ENCODE data around the gene MRPL24.
A peak's percentile ranks its signal among the peaks of the same experiment; 100 is the strongest.

The MRPL24 gene

DNA sequence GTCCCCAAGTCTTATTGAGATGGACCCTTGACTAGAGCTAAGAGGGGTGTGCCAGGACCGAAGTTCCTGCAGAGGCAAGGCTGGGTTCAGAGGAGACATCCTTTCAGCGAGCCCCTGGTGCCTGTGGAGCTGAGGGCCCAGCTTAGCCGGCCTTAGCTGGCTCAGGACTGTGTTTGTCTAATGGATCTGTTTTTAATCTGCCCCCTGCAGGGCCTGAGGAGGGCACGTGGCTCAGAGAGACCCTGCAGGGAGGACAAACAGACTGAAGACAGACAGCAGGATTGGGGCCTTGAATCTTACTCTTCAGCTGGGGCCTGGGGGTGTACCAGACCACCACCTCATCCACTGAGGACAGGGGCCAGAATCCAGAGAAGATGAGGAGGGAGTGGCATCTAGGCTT is 37.1 kb downstream of the MRPL24 start:
- H3K4me3 ChIP-seq (ENCODE audit: low read depth, low read length): peak overlapping the region; percentile 70
- no peaks in the 10 kb centered on the region for H3K36me3 ChIP-seq (ENCODE audit: control insufficient read depth, insufficient read depth, low read length)
- H3K4me1 ChIP-seq: peaks cover 16% of the 10 kb centered on the region
- TF ChIP-seq, protein P1, sequence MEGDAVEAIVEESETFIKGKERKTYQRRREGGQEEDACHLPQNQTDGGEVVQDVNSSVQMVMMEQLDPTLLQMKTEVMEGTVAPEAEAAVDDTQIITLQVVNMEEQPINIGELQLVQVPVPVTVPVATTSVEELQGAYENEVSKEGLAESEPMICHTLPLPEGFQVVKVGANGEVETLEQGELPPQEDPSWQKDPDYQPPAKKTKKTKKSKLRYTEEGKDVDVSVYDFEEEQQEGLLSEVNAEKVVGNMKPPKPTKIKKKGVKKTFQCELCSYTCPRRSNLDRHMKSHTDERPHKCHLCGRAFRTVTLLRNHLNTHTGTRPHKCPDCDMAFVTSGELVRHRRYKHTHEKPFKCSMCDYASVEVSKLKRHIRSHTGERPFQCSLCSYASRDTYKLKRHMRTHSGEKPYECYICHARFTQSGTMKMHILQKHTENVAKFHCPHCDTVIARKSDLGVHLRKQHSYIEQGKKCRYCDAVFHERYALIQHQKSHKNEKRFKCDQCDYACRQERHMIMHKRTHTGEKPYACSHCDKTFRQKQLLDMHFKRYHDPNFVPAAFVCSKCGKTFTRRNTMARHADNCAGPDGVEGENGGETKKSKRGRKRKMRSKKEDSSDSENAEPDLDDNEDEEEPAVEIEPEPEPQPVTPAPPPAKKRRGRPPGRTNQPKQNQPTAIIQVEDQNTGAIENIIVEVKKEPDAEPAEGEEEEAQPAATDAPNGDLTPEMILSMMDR (IDR thresholded peaks at IDR 0.05): no peak
- H3K4me2 ChIP-seq (ENCODE audit: low read length): peak overlapping the region; percentile 88
- no peak overlapping the region for H3K27ac ChIP-seq
- H3K79me2 ChIP-seq: no peaks in the 10 kb centered on the region
- H3K9me3 ChIP-seq (ENCODE audit: control insufficient read depth, low read length): no peaks in the 10 kb centered on the region
- no peak overlapping the region for H3K9ac ChIP-seq
- no peak overlapping the region for H2AFZ ChIP-seq
- no peaks in the 10 kb centered on the region for H3K27me3 ChIP-seq (ENCODE audit: control insufficient read depth, insufficient read depth, low read length)

DNA sequence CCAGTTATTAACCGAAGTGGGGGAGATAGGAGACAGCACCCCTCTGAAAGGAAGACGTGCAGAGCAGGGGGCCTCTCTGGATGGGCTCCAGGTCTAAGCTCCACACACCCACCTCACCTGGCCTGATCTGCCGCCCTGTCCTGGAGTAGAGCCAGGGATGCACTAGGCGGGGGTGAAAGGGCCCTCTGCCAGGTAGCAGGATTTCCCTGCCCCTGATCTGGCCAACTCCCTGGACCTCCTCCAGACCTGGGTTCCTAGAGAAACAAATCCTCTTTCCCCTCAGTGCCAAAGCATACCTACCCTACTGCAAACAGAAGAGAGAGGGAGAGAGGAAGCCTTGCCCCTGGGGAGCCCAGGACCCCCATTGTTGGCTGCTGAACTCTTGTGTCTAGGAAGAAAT is 37.6 kb downstream of the MRPL24 start:
- peaks cover 16% of the 10 kb centered on the region for H3K4me1 ChIP-seq
- no peaks in the 10 kb centered on the region for H3K79me2 ChIP-seq
- no peaks in the 10 kb centered on the region for H3K27me3 ChIP-seq (ENCODE audit: control insufficient read depth, insufficient read depth, low read length)
- no peaks in the 10 kb centered on the region for H3K36me3 ChIP-seq (ENCODE audit: control insufficient read depth, insufficient read depth, low read length)
- H3K4me3 ChIP-seq (ENCODE audit: low read depth, low read length): peak overlapping the region; percentile 70
- peak overlapping the region; percentile 88 for H3K4me2 ChIP-seq (ENCODE audit: low read length)
- no peaks in the 10 kb centered on the region for H3K9me3 ChIP-seq (ENCODE audit: control insufficient read depth, low read length)
- TF ChIP-seq, protein P1 (IDR thresholded peaks at IDR 0.05): no peak
- no peak overlapping the region for H3K9ac ChIP-seq
- no peak overlapping the region for H2AFZ ChIP-seq
- no peak overlapping the region for H3K27ac ChIP-seq

DNA sequence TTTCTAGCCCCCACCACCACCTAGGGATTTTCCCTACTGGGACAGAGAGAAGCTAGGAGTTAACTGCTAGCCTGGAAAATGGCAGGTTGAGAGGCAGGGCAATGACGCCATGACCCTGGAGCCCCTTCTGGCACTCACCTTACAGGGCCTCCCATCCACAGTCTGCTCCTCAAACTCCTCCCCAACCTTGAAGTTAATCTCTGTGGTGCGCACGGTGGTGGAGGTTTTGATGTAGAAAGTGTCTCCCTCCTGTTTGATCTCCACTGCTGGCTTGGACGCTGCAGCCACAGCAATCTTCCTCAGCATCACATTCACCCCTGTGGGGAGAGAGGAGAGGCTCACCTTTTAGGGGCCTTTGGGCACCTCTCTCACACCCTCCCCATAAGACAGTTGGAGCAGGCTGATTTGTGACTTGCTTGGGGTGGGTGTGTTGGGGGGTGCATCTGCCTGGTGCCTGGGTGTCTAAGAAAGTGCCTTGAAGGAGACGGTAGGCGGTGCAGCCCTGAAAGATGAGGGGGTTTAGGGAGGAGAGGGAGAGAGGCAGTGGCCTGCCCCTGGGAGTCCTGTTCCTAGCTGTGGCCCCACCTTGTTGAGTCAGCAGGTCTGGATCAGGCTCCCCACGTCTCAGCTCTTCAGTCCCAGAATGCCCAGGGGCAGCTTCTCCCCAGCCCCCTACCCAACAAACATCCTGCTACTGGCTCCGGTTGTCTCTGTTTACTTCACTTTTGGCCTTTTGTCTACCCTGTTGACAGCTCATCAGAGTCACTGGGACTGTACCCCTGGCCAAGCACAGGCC is 40.0 kb downstream of the MRPL24 start:
- Histone ChIP-seq H3K27me3 (ENCODE audit: control insufficient read depth, insufficient read depth, low read length) (no peaks in the 10 kb centered on the region), H3K4me1 (peaks cover 15% of the 10 kb centered on the region), H3K9ac (no peak overlapping the region), H2AFZ (no peak overlapping the region), H3K4me2 (ENCODE audit: low read length) (no peak overlapping the region), H3K27ac (no peak overlapping the region), H3K4me3 (ENCODE audit: low read depth, low read length) (no peak overlapping the region), H3K9me3 (ENCODE audit: control insufficient read depth, low read length) (no peaks in the 10 kb centered on the region), H3K36me3 (ENCODE audit: control insufficient read depth, insufficient read depth, low read length) (no peaks in the 10 kb centered on the region), H3K79me2 (no peaks in the 10 kb centered on the region)
- TF ChIP-seq, protein P1 (IDR thresholded peaks at IDR 0.05): no peak

DNA sequence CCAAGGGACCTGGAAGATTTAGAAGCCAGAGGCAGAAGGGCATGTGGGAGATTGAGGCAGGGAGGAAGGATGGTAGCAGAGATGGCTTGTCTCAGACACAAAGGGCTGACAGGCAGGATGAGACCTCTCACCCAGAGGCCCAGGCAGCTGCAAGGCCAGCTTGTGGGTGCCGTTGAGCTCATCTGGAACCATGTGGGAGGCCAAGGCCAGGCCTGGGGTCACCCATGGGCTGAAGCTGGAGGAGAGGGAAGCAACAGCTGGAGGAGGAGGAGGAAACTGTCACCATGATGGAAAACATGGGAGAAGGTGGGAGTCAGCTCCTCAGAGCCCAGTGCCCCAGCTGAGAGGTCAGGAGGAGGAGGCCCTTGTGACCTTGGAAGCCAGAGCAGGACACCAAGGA is 41.9 kb downstream of the MRPL24 start:
- no peaks in the 10 kb centered on the region for H3K27me3 ChIP-seq (ENCODE audit: control insufficient read depth, insufficient read depth, low read length)
- TF ChIP-seq, protein P1 (IDR thresholded peaks at IDR 0.05): no peak
- no peak overlapping the region for H3K4me3 ChIP-seq (ENCODE audit: low read depth, low read length)
- H3K4me1 ChIP-seq: peaks cover 15% of the 10 kb centered on the region
- no peak overlapping the region for H2AFZ ChIP-seq
- no peak overlapping the region for H3K27ac ChIP-seq
- no peak overlapping the region for H3K9ac ChIP-seq
- H3K9me3 ChIP-seq (ENCODE audit: control insufficient read depth, low read length): no peaks in the 10 kb centered on the region
- H3K36me3 ChIP-seq (ENCODE audit: control insufficient read depth, insufficient read depth, low read length): no peaks in the 10 kb centered on the region
- H3K79me2 ChIP-seq: no peaks in the 10 kb centered on the region
- H3K4me2 ChIP-seq (ENCODE audit: low read length): no peak overlapping the region

DNA sequence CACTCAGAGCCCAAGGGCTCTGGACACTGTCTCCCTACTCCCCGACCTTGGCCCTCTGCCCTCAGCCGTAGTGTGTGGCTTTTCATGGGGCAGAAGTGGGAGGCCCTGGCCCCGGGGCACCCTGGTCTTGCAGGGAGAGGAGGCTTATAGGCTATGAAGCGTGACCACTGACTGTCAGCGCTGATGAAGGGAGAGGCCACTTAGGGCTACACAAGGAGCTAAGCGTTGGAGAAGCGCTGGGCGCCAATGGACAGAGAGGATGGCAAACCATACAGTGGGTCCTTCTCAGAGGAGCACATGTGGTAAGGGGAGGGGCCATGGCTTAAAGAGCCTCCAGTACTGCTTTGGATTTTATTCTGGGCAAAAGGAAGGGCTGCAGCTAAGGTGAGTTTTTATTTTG is 43.4 kb downstream of the MRPL24 start:
- no peak overlapping the region for H3K9ac ChIP-seq
- no peaks in the 10 kb centered on the region for H3K27me3 ChIP-seq (ENCODE audit: control insufficient read depth, insufficient read depth, low read length)
- no peaks in the 10 kb centered on the region for H3K79me2 ChIP-seq
- H3K27ac ChIP-seq: peak overlapping the region; percentile 39
- no peaks in the 10 kb centered on the region for H3K36me3 ChIP-seq (ENCODE audit: control insufficient read depth, insufficient read depth, low read length)
- peaks cover 9% of the 10 kb centered on the region for H3K4me1 ChIP-seq
- TF ChIP-seq, protein P1 (IDR thresholded peaks at IDR 0.05): no peak
- no peak overlapping the region for H3K4me3 ChIP-seq (ENCODE audit: low read depth, low read length)
- H2AFZ ChIP-seq: no peak overlapping the region
- no peak overlapping the region for H3K4me2 ChIP-seq (ENCODE audit: low read length)
- no peaks in the 10 kb centered on the region for H3K9me3 ChIP-seq (ENCODE audit: control insufficient read depth, low read length)

All from parathyroid adenoma (tissue), 2 donors.